NCI-H2107 treated with DMSO at 0.1 percent for 48 hours (cell line): ENCODE measurements around the gene GPAT2.
A peak's percentile ranks its signal among the peaks of the same experiment; 100 is the strongest.
"Not testable (repeated sequence)": the region's sequence is repeated elsewhere in the genome, so short reads cannot be mapped to it uniquely, and the experiment has no call there.

ENCODE experiments used
- DNase-seq: peaks from one replicate; lab custom pipeline; 2025; ENCODE audit not compliant: unreplicated experiment; lab: John Stamatoyannopoulos, UW

The GPAT2 gene, protein sequence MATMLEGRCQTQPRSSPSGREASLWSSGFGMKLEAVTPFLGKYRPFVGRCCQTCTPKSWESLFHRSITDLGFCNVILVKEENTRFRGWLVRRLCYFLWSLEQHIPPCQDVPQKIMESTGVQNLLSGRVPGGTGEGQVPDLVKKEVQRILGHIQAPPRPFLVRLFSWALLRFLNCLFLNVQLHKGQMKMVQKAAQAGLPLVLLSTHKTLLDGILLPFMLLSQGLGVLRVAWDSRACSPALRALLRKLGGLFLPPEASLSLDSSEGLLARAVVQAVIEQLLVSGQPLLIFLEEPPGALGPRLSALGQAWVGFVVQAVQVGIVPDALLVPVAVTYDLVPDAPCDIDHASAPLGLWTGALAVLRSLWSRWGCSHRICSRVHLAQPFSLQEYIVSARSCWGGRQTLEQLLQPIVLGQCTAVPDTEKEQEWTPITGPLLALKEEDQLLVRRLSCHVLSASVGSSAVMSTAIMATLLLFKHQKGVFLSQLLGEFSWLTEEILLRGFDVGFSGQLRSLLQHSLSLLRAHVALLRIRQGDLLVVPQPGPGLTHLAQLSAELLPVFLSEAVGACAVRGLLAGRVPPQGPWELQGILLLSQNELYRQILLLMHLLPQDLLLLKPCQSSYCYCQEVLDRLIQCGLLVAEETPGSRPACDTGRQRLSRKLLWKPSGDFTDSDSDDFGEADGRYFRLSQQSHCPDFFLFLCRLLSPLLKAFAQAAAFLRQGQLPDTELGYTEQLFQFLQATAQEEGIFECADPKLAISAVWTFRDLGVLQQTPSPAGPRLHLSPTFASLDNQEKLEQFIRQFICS

DNA sequence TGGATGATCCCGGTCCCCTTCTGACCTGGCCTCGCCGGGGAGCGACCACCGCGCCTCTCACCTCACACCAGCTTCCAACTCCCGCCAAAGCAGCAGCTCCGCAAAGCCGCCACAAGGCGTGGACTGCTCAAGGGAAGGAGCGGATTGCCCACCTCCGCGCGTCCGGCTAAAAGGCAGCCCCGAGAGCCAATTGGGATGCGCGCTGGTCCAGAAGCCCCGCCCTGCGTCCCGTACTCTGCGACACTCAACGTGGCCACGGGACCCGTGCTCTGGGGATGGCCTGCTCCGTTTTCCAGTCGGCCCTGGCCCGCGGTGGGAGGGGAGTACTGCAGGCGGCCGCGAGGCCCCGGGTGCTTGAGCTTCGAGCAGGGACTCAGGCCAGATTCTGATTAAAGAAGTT lies at the start of gene GPAT2:
GPAT2 (minus strand) TSS at position 125 of the 400 bp plus-strand sequence. CDS start 2,557 bp downstream, outside the sequence.
- not testable (repeated sequence) for DNase-seq

DNA sequence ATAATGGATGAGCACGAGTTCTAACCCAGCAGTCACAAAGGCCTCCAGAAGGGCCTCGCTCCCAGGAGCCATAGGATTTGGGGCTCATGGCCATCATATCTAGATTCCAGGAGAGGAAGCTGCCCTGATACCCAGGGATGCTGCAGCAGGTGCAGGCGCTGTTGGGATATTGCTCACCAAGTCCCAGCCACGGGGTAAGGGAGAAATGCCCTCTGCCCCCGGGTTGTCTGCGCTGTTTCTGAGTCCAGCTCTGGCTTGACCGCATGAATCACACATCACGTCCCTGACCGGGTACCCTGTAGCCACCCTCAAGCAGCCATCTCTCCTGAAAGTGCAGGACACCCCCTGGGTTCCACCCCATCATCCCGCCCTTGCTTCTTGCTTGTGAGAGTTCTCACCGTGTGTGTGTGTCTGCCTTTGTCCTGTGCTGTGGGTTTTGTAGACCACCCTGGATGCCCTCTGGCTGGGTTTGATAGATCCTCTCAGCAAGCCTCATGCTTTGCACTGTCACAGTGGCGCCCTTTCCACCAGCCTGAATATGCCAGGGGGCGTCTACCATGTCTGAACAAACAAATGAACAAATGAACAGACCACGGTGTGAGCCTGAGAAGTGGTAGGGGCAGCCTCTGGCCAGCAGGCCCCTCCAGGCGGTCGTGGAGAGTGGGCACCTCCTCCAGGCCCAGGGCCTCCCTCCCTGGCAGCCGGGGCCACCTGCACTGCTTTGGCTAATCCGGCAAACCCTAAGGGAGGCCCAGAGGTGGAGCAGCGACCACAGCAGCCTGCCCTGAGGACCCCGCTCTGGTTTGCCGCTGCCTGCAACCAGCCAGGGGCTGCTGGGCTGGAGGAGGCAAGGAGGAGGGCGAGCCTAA lies 49.5 kb upstream of the GPAT2 start:
- DNase-seq, result no peak

DNA sequence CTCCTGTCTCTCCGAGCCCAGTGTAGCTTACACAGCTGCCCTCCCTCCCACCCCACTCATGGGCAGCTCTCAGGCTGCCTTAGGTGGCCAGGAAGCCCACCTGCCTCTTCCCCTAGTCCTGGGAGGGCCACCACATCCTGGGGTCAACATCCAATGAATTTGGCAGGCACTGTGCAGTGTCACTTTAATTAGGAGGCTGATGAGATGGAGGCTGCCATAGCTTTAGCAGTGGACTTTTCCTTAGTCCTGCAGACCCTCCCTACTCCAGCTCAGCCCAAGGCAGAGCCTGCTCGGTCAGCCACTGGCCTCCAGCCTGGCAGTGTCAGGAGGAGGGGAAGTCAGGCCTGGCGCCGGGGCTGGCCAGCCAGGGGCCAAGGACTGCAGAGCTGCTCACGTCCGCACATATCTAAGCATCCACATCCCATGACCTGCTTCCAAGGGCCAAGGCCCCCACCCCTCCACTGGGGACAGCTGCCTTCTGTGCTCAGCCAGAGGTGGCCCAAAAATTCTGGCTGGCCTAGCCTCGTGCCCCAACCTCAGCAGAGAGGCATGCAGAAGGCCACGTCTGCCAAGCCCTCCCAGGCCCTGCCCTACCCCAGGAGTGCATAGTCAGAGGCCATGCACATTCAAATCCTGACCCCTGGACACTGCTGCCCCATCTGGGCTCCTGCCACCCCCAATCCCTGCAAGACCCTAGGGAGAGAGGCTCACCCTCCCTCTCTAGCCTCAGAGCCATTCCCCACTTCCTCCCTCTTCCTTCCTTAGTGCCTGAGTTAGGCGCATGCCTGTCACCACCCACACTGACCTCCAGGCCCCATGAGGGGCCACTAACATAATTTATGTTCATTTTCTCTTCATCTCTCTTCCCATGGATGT lies 48.6 kb upstream of the GPAT2 start:
- DNase-seq, result no peak

DNA sequence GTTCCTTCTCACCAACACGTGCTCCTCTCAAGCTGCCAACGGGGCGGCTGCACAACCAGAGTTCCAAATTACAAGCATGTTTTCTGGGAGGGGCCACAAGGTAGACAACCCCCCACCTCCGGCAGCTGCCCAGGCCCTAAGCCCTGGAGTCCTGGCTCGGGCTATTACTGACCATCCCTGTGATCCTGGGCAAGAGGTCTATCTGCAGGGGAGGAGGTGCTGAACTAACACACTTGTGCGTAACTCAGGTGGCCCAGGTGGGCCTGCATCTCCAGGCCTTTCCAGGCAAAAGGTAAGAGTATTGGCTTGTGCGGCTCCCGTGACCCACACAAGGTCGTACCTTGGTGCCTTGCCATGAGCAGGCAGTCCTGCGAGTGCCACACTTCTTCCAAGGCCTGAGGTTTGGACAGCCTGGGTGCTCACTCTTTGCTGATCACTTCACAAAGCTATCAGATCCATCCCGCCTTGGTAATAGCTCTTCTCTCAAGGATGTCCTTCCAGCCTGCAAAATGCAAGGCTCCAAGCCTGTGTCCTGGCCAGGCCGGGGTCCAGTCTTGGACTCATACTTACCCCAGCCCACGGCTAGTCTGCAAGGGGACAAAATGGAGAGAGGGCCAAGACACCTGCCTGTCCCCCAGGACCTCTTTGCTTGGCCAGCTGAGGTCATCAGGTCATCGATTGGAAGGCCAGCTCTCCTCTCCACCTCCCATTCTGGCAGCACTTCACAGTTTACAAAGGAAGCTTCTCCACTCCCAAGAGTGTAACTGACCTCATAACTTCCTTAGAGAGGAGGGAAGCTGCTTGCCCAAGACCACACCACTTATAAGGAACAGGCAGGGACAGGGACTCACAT lies 47.7 kb upstream of the GPAT2 start:
- DNase-seq, result no peak

GRCh38 chr2:96081042-96081441 lies 46.3 kb upstream of the GPAT2 start:
- no peak for DNase-seq

- no peak for DNase-seq
These were observed 40.6 kb upstream of the GPAT2 start for GRCh38 chr2:96075199-96075771.

DNA sequence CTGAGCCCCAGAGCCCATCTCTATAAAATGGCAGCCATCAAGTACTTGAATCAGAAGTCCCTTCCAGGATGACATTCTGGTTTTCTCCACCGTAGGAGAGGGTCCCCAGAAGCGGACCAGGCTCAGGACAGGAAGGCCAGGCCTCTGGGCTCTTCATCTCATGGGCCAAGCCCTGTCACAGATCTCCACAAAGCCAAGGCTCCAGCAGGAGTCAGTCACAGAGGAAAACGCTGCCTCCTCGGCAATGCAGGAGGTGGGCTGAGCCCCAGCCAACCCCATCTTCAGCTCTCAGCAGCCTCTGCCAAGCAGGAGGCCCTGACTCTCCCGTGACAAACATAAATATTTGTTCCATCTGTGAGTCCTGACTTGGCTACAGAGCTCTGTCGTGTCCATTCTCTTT lies 39.4 kb upstream of the GPAT2 start:
- no peak for DNase-seq

- DNase-seq, result no peak
These were observed 38.6 kb upstream of the GPAT2 start for GRCh38 chr2:96073170-96073775.

- DNase-seq, result no peak
These were observed 38.0 kb upstream of the GPAT2 start for GRCh38 chr2:96072746-96073145.

DNA sequence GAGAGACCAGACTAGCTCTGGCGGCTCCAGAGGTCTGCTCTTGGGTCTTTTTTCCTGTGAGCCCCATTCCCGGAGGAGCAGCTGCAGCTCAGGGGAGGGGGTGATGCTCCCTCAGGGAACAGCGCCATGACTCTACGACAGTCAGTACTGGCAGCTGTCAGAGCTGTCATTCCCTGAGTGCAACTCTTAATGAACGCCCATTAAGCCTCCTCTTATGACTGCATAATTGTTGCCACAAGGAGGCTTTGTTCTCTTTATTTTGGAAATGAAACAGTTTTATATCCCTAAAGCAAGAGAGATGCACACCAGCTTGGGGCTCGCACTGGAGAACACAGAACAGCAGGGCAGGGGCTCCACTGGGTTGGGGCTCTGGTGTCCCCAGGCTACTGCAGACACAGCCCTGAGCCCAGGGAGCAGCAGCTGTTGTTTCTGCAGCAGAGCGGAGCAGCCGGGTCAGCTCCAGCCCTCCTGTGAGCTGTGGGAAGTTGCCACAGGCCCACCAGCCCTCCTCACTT lies 37.3 kb upstream of the GPAT2 start:
- DNase-seq, result peak; percentile 15

GRCh38 chr2:96071087-96071976 lies 36.6 kb upstream of the GPAT2 start:
- not testable (repeated sequence) for DNase-seq

GRCh38 chr2:96070351-96070750 lies 35.6 kb upstream of the GPAT2 start:
- not testable (repeated sequence) for DNase-seq

GRCh38 chr2:96069878-96070277 lies 35.2 kb upstream of the GPAT2 start:
- DNase-seq, result not testable (repeated sequence)

- DNase-seq, result not testable (repeated sequence)
These were observed 33.3 kb upstream of the GPAT2 start for GRCh38 chr2:96067902-96068581.

DNA sequence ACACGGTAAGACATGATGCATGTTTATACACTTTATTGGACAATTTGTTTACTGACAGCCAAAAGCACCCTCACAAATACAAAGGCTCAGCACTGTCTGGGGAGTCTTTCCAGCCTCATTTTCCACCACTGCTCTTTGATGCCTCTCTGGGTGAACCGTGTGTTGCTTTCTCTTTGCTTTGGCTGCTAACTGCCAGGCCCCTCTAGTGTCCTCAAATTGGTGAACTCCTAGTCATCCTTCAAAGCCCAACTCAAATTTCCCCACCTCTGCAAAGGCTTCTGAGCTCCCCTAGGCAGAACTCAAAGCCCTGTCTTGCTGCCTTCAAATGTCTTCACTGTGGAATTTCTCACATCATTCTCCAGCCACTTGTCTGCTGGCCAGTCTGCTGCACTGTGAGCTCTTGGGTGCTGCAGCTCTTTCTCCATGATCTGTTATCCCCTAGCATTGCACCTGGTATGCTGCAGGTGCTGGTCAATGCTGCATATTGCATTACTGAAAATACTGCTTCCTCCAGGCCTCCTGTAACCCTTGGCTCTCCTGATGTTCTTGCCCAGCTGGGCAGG lies 32.5 kb upstream of the GPAT2 start:
- not testable (repeated sequence) for DNase-seq

DNA sequence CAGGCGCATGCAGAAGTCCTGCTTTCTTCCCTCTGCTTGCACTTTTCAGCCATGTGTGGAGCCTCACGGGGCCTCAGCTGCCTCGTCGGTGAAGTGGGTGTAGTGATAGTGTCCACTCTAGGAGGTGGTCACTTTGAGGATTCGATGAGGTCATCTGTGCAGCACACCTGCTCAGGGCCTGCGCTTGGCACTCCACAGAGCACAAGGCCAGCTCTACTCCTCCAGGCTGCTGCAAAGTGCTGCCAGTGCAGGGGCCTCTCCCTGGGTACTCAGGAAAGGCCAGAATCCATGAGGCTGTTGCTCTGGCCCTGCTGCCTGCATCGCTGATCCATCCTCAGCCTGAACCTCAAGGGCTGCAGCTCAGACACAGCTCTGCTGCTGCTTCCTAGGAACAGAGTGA lies 31.8 kb upstream of the GPAT2 start:
- not testable (repeated sequence) for DNase-seq
